ENCODE measurements around the gene RRM1.

DNA sequence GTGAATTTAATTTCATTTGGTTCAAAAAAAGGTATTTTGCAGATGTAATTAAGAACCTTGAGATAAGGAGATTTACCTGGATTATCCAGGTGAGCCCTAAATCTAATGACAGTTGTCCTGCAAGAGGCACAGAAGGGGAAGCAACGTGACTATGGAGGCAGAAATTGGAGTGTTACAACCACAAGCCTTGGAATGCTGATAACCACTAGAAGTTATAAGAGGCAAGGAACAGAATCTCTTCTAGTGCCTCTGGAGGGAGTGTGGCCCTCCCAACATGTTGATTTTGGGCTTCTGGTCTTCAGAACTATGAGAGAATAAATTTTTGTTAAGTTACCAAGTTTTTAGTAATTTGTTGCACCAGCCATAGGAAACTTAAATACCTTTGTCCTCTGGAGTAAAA, 32.8 kb downstream of the RRM1 start:
- TF ChIP-seq POLR2A (IDR thresholded peaks at IDR 0.05) (no peak), POLR2AphosphoS5 (IDR thresholded peaks at IDR 0.05) (no peak), EP300 (IDR thresholded peaks at IDR 0.05) (no peak)
- TF ChIP-seq, protein P1, sequence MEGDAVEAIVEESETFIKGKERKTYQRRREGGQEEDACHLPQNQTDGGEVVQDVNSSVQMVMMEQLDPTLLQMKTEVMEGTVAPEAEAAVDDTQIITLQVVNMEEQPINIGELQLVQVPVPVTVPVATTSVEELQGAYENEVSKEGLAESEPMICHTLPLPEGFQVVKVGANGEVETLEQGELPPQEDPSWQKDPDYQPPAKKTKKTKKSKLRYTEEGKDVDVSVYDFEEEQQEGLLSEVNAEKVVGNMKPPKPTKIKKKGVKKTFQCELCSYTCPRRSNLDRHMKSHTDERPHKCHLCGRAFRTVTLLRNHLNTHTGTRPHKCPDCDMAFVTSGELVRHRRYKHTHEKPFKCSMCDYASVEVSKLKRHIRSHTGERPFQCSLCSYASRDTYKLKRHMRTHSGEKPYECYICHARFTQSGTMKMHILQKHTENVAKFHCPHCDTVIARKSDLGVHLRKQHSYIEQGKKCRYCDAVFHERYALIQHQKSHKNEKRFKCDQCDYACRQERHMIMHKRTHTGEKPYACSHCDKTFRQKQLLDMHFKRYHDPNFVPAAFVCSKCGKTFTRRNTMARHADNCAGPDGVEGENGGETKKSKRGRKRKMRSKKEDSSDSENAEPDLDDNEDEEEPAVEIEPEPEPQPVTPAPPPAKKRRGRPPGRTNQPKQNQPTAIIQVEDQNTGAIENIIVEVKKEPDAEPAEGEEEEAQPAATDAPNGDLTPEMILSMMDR (IDR thresholded peaks at IDR 0.05): no peak

Measured in sigmoid colon (tissue), 4 donors.